Ascending aorta (tissue), 2 donors: ENCODE results near the gene FAM3C. TPM values are rescaled to one million over a fixed set of nuclear protein-coding genes. Genes with fewer than 3 reads are reported as not detected.
"Not testable (repeated sequence)": the region's sequence is repeated elsewhere in the genome, so short reads cannot be mapped to it uniquely, and the experiment has no call there.

ENCODE experiments used
- DNase-seq, 2 donors: peaks; one replicate each; pipeline ENCODE4 v3.0.0-alpha.2; 2019; ENCODE audit warnings: low spot score in 2 of 2
- H3K27ac ChIP-seq, 2 donors: fragments of 200-600 bp; sonication (generic); one replicate each; pipeline ENCODE4 v1.5.1; 2016 to 2017; ENCODE audit warnings: mild to moderate bottlenecking in 1 of 2
- H3K27me3 ChIP-seq: fragments of 200-600 bp; sonication (generic); one replicate; pipeline ENCODE4 v1.5.1; 2017
- H3K36me3 ChIP-seq, 2 donors: fragments of 200-600 bp; sonication (generic); one replicate each; pipeline ENCODE4 v1.5.1; 2016
- H3K4me1 ChIP-seq, 2 donors: fragments of 200-600 bp; sonication (generic); one replicate each; pipeline ENCODE4 v1.5.1; 2016 to 2017; ENCODE audit warnings: mild to moderate bottlenecking in 1 of 2
- H3K4me3 ChIP-seq, 2 donors: fragments of 200-600 bp; sonication (generic); one replicate each; pipeline ENCODE4 v1.5.1; 2016 to 2017; ENCODE audit warnings: mild to moderate bottlenecking in 1 of 2
- H3K9me3 ChIP-seq, 2 donors: fragments of 200-600 bp; sonication (generic); one replicate each; pipeline ENCODE4 v1.5.1; 2016
- intact Hi-C: fragments of 100-400 bp; cut with DNase I; formaldehyde crosslinking; loops from one replicate; pipeline ENCODE4 v1.15.1; 2023
- total RNA-seq: library from RNA; depleted of rRNA; stranded (reverse); fragments of >200 nt; gene quantifications from one replicate; pipeline ENCODE4 v1.1.0, GENCODE V29; 2016
- TF ChIP-seq, protein P1 (sequence below), 3 experiments: fragments of 200-600 bp in 2 of 3; fragments of 450-650 bp in 1 of 3; sonication (generic) in 2 of 3; IDR thresholded peaks; one replicate each; pipeline ENCODE4 v1.5.1; 2016 to 2019; ENCODE audit warnings: antibody characterized with exemption in 3 of 3, mild to moderate bottlenecking in 1 of 3, moderate library complexity in 1 of 3

The FAM3C gene
- total RNA-seq, 1 donor from 2014 or later: 27.6 TPM

DNA sequence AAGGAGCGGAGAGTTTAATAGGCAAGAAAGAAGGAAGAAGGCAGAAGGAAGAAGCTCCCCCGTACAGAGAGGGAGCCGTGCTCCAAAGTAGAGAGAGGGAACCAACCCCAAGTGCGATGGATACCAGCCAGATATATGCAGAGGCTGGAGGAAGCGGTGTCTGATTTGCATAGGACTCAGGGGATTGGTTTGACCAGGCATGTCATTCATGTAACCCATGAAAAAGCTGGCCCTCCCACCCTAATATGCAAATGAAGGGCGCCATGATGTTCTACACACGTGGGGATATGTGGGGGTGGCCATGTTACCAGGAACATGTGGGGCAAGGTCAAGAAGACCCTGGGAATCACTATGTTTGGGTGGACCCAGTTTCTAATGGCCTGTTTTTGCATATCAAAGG, 40.6 kb upstream of the FAM3C start:
- TF ChIP-seq, protein P1, sequence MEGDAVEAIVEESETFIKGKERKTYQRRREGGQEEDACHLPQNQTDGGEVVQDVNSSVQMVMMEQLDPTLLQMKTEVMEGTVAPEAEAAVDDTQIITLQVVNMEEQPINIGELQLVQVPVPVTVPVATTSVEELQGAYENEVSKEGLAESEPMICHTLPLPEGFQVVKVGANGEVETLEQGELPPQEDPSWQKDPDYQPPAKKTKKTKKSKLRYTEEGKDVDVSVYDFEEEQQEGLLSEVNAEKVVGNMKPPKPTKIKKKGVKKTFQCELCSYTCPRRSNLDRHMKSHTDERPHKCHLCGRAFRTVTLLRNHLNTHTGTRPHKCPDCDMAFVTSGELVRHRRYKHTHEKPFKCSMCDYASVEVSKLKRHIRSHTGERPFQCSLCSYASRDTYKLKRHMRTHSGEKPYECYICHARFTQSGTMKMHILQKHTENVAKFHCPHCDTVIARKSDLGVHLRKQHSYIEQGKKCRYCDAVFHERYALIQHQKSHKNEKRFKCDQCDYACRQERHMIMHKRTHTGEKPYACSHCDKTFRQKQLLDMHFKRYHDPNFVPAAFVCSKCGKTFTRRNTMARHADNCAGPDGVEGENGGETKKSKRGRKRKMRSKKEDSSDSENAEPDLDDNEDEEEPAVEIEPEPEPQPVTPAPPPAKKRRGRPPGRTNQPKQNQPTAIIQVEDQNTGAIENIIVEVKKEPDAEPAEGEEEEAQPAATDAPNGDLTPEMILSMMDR (IDR thresholded peaks at IDR 0.05): no peak
- peaks cover 0 to 3% of the 10 kb centered on the region in 2 donors for H3K9me3 ChIP-seq

DNA sequence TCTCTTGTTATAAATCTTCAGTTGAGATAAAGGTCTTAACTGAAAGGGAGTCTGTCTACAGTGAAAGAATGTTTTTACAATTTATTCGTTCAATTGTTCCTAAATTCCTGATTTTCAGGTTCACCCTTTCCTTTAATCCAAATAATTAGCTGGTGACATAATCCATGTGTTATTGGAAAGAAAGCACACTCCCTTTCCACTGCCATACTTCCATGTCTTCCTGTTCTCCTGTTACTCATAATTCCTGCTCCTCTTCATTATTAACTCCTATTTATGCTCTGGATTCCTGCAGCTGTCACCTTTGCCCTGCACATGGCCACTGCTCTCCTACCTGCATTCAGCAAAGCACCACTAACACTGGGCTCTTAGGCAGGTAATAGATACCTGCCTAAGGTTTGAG, 40.0 kb upstream of the FAM3C start:
- TF ChIP-seq, protein P1 (IDR thresholded peaks at IDR 0.05): no peak
- H3K27ac ChIP-seq: no peak overlapping the region
- H3K27me3 ChIP-seq: no peaks in the 10 kb centered on the region
- no peaks in the 10 kb centered on the region for H3K36me3 ChIP-seq
- intact Hi-C loops: no loop called here
- peaks cover 0 to 6% of the 10 kb centered on the region in 2 donors for H3K4me1 ChIP-seq
- H3K9me3 ChIP-seq: peaks cover 0 to 3% of the 10 kb centered on the region in 2 donors
- no peak for DNase-seq
- H3K4me3 ChIP-seq: no peak overlapping the region

More for the DNA sequence above, 40.6 kb upstream of the FAM3C start:
- Histone ChIP-seq H3K4me3 (no peak overlapping the region), H3K27ac (no peak overlapping the region), H3K27me3 (no peaks in the 10 kb centered on the region), H3K36me3 (no peaks in the 10 kb centered on the region), H3K4me1 (peaks cover 0 to 6% of the 10 kb centered on the region in 2 donors)
- DNase-seq: no peak
- intact Hi-C loops: no loop called here

DNA sequence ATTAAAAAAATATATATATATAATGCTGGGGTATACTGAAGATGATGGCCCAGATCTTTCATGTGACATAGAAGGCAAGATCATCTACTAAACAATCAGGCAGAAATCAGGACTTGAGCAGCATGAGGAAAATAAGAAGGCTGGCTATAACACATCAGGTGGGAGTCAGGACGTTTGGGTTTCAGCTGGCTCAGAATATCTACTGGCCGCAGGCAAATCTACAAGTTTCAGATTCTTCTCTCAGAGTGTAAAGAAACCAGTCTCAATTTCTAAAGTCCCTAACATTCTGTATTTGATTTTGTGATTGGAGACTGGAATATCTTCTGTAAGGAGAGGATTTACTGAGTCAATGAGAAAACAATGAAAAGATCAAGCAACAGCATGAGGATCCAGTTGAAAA, 37.7 kb upstream of the FAM3C start:
- no peaks in the 10 kb centered on the region for H3K27me3 ChIP-seq
- TF ChIP-seq, protein P1 (IDR thresholded peaks at IDR 0.05): no peak
- intact Hi-C loops: no loop called here
- H3K36me3 ChIP-seq: no peaks in the 10 kb centered on the region
- no peaks in the 10 kb centered on the region for H3K9me3 ChIP-seq
- DNase-seq: no peak
- H3K27ac ChIP-seq: no peak overlapping the region
- H3K4me1 ChIP-seq: peaks cover 0 to 6% of the 10 kb centered on the region in 2 donors
- H3K4me3 ChIP-seq: no peak overlapping the region

DNA sequence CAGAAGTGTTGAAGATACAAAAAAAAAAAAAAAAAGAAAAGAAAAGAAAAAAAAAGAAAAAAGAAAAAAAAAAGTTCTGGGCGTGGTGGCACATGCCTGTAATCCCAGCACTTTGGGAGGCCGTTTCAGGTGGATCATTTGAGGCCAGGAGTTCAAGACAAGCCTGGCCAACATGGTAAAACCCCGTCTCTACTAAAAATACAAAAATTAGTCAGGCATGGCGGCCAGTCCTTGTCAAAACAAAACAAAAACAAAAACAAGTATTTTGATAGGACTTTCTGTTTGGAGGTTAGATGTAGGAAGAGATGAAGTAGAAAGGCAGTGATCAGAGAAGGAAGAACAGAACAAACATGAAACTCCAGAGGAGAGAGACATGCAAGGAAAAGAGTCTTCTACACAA, 36.4 kb upstream of the FAM3C start:
- H3K27me3 ChIP-seq, H3K4me3 ChIP-seq, H3K36me3 ChIP-seq, H3K9me3 ChIP-seq, H3K4me1 ChIP-seq, H3K27ac ChIP-seq, intact Hi-C loops, DNase-seq: not testable (repeated sequence)

DNA sequence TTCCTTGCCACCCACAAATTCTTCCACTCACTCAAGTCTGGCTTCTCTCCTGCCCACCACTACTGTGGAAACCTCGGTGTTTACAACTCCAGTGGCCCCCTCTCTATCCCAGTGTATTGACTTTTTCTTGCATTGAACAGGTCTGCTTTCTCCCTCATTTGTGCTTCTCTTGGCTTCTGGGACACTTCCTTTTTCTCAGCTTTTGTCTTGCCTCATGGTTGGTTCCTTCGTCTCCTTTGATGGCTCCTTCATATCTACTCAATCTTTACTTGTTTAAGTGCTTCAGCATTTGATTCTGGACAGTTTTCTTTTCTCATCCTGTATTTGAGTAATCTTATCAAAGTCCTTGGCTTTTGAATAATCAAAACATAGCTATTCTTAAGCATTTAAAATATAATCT, 35.9 kb upstream of the FAM3C start:
- intact Hi-C loops: no loop called here

DNA sequence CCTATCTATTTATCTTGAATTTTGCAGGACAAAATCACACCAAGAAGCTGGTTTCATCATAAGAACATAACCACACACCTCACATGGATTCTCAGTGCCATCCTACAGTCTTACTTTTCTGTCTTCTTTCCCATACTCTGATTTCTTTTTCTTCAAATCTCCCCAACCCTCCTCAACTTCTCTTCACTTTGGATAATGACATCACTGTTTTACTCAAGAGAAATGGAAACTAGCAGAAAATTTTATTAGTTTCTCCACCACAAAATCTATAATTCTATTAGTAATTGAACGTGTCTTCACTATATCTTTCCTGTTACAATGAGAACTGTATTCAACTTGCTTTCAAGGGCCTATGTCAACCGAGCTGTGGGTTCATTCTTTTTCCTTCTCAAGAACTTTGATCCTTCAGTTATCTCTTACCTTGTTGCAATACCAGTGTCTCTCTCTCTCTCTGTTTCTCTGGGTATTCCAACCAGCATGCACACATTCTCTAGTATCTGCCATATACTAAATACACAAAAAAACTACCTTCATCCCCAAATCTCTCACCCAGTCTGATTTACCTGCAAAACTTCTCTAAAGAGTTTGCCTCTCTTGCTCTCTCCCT, 35.4 kb upstream of the FAM3C start:
- Histone ChIP-seq H3K27ac (no peak overlapping the region), H3K36me3 (no peaks in the 10 kb centered on the region), H3K9me3 (no peaks in the 10 kb centered on the region), H3K27me3 (no peaks in the 10 kb centered on the region), H3K4me1 (no peaks in the 10 kb centered on the region), H3K4me3 (no peak overlapping the region)
- intact Hi-C loops: no loop called here
- no peak for DNase-seq
- TF ChIP-seq, protein P1 (IDR thresholded peaks at IDR 0.05): no peak

More for the DNA sequence above, 35.9 kb upstream of the FAM3C start:
- H3K36me3 ChIP-seq: no peaks in the 10 kb centered on the region
- no peaks in the 10 kb centered on the region for H3K27me3 ChIP-seq
- TF ChIP-seq, protein P1 (IDR thresholded peaks at IDR 0.05): no peak
- no peaks in the 10 kb centered on the region for H3K4me1 ChIP-seq
- no peaks in the 10 kb centered on the region for H3K9me3 ChIP-seq
- no peak overlapping the region for H3K4me3 ChIP-seq
- H3K27ac ChIP-seq: no peak overlapping the region
- DNase-seq: no peak
